SK-N-SH (cell line): ENCODE measurements around the gene ZNF107. TPM values are rescaled to one million over a fixed set of nuclear protein-coding genes. Genes with fewer than 3 reads are reported as not detected.

Experiments used
- CTCF ChIA-PET: fragments of 300-600, 350-600 bp; formaldehyde crosslinking; extraction: SDS; loops from one replicate; lab custom pipeline; 2021; lab: Yijun Ruan, JAX
- POLR2A ChIA-PET: fragments of 350-600 bp; sonication (Branson Sonifier 250); formaldehyde crosslinking; extraction: SDS; loops from one replicate; lab custom pipeline; 2020; ENCODE audit warnings: antibody characterized with exemption, inconsistent platforms; lab: Yijun Ruan, JAX
- DNase-seq: peaks from one replicate; pipeline ENCODE4 v3.0.0; 2012
- H2AFZ ChIP-seq: fragments of 200-600 bp; sonication (generic); 2 replicates; pipeline ENCODE4 v1.8.1; 2016; ENCODE audit warnings: antibody characterized with exemption, mild to moderate bottlenecking, low read depth
- H3F3A ChIP-seq: fragments of 200-600 bp; sonication (generic); replicated peaks from 2 replicates; pipeline ENCODE3; 2016; ENCODE audit warnings: antibody characterized with exemption, mild to moderate bottlenecking; ENCODE audit not compliant: insufficient read depth
- H3K27ac ChIP-seq, 2 experiments: fragments of 200-500 bp in 1 of 2; fragments of 200-600 bp in 1 of 2; sonication (Bioruptor generic) in 1 of 2; sonication (generic), shearing (Covaris generic) in 1 of 2; 2 replicates each; pipeline versions ENCODE4 v1.5.1 to v1.6.1; 2014 to 2016; ENCODE audit warnings: low read depth in 2 of 2, inconsistent platforms in 1 of 2, low read length in 1 of 2, mild to moderate bottlenecking in 1 of 2, mixed read lengths in 1 of 2
- H3K27me3 ChIP-seq: fragments of 200-600 bp; sonication (generic), shearing (Covaris generic); 2 replicates; pipeline ENCODE4 v1.6.1; 2016; ENCODE audit warnings: mixed run types; ENCODE audit not compliant: insufficient read depth
- H3K36me3 ChIP-seq, 2 experiments: fragments of 200-500 bp in 1 of 2; fragments of 200-600 bp in 1 of 2; sonication (Bioruptor generic) in 1 of 2; sonication (generic) in 1 of 2; replicated peaks in 1 of 2; 2 replicates each; pipeline versions ENCODE3 to v1.5.1; 2014 to 2016; ENCODE audit warnings: low read length in 1 of 2, mild to moderate bottlenecking in 1 of 2; ENCODE audit not compliant: insufficient read depth in 2 of 2, control insufficient read depth in 1 of 2
- H3K4me1 ChIP-seq, 2 experiments: fragments of 200-500 bp in 1 of 2; fragments of 200-600 bp in 1 of 2; sonication (Bioruptor generic) in 1 of 2; sonication (generic), shearing (Covaris generic) in 1 of 2; 2 replicates each; pipeline versions ENCODE4 v1.5.1 to v1.6.1; 2014 to 2016; ENCODE audit warnings: low read depth in 1 of 2, low read length in 1 of 2, mixed run types in 1 of 2; ENCODE audit not compliant: insufficient read depth in 2 of 2, control insufficient read depth in 1 of 2
- H3K4me2 ChIP-seq: fragments of 200-600 bp; sonication (generic), shearing (Covaris generic); 2 replicates; pipeline ENCODE4 v1.6.1; 2017; ENCODE audit warnings: mixed run types
- H3K4me3 ChIP-seq, 2 experiments: fragments of 200-500 bp in 1 of 2; fragments of 200-600 bp in 1 of 2; sonication (Bioruptor generic) in 1 of 2; sonication (generic), shearing (Covaris generic) in 1 of 2; 2 replicates each; pipeline versions ENCODE4 v1.5.1 to v1.8.1; 2014 to 2016; ENCODE audit warnings: low read depth in 2 of 2, inconsistent platforms in 1 of 2, low read length in 1 of 2, mild to moderate bottlenecking in 1 of 2, mixed read lengths in 1 of 2, moderate library complexity in 1 of 2
- H3K79me2 ChIP-seq: fragments of 200-600 bp; sonication (generic); 2 replicates; pipeline ENCODE4 v1.8.1; 2017; ENCODE audit warnings: mild to moderate bottlenecking; ENCODE audit not compliant: insufficient read depth
- H3K9ac ChIP-seq: fragments of 200-600 bp; sonication (generic); 2 replicates; pipeline ENCODE4 v1.6.1; 2017; ENCODE audit warnings: mixed run types
- H3K9me2 ChIP-seq: fragments of 200-600 bp; sonication (generic); 2 replicates; pipeline ENCODE4 v1.6.1; 2017; ENCODE audit warnings: mixed run types
- H3K9me3 ChIP-seq: fragments of 200-600 bp; sonication (generic); 2 replicates; pipeline ENCODE4 v1.6.1; 2017; ENCODE audit warnings: mixed run types, mild to moderate bottlenecking, moderate library complexity
- H4K20me1 ChIP-seq: fragments of 200-600 bp; sonication (generic); 2 replicates; pipeline ENCODE4 v1.6.1; 2017; ENCODE audit warnings: mild to moderate bottlenecking, mixed run types; ENCODE audit not compliant: insufficient read depth
- ELF1 ChIP-seq: IDR thresholded peaks from 2 replicates; pipeline ENCODE4 v1.4.0; 2012
- EZH2phosphoT487 ChIP-seq: fragments of 200-600 bp; sonication (generic); IDR thresholded peaks from 2 replicates; pipeline ENCODE4 v1.6.1; 2017; ENCODE audit warnings: low read depth, mixed run types, mild to moderate bottlenecking, antibody characterized with exemption, moderate library complexity, borderline replicate concordance
- FOXJ3 ChIP-seq: sonication (generic); formaldehyde crosslinking; IDR thresholded peaks from 2 replicates; pipeline ENCODE4 v1.5.1; 2020; ENCODE audit warnings: mild to moderate bottlenecking, missing genetic modification reagents
- GATA2 ChIP-seq: sonication (generic); formaldehyde crosslinking; IDR thresholded peaks from 2 replicates; pipeline ENCODE4 v1.5.0; 2020; ENCODE audit warnings: mild to moderate bottlenecking, missing genetic modification reagents
- MEF2A ChIP-seq: IDR thresholded peaks from 2 replicates; pipeline ENCODE4 v1.4.0; 2012; ENCODE audit warnings: low read depth, borderline replicate concordance
- NFIC ChIP-seq: IDR thresholded peaks from 2 replicates; pipeline ENCODE4 v1.4.0; 2012; ENCODE audit warnings: borderline replicate concordance
- POLR2AphosphoS5 ChIP-seq: IDR thresholded peaks from 2 replicates; pipeline ENCODE4 v1.6.1; 2012; ENCODE audit warnings: low read depth, low read length
- SIN3A ChIP-seq: IDR thresholded peaks from 2 replicates; pipeline ENCODE4 v1.6.1; 2012; ENCODE audit warnings: low read depth, mild to moderate bottlenecking, low read length, moderate library complexity, borderline replicate concordance
- TAF1 ChIP-seq: IDR thresholded peaks from 2 replicates; pipeline ENCODE4 v1.6.1; 2012; ENCODE audit warnings: low read depth, mild to moderate bottlenecking, low read length, moderate library complexity, borderline replicate concordance
- ZBTB33 ChIP-seq: IDR thresholded peaks from 2 replicates; pipeline ENCODE4 v1.4.0; 2012; ENCODE audit warnings: low read depth, borderline replicate concordance
- polyA plus RNA-seq, 3 experiments: library from polyadenylated mRNA; depleted of rRNA; stranded (reverse); fragments of >200 nt; gene quantifications; 2 replicates each; pipeline ENCODE4 v1.2.3, GENCODE V29; 2012
- TF ChIP-seq, protein P1 (sequence below): IDR thresholded peaks from 2 replicates; pipeline ENCODE4 v1.6.1; 2012; ENCODE audit warnings: mild to moderate bottlenecking, low read depth, low read length, moderate library complexity
- TF ChIP-seq, protein P2 (sequence below): fragments of 150-350 bp; IDR thresholded peaks from 2 replicates; pipeline ENCODE4 v1.6.1; 2017; ENCODE audit warnings: antibody characterized with exemption, low read length, low read depth, borderline replicate concordance

Gene ZNF107
- polyA plus RNA-seq, 1 of the 3 experiments (the other 2 are of a cell fraction): 2.0 TPM

GRCh38 chr7:64628192-64628591, 37.7 kb upstream of the ZNF107 start:
- TF ChIP-seq ELF1 (no peak), GATA2 (CRISPR knock-in tag) (no peak), POLR2AphosphoS5 (no peak), SIN3A (no peak), EZH2phosphoT487 (no peak), MEF2A (no peak), NFIC (no peak), FOXJ3 (no peak), ZBTB33 (no peak), TAF1 (no peak)
- TF ChIP-seq, protein P1, sequence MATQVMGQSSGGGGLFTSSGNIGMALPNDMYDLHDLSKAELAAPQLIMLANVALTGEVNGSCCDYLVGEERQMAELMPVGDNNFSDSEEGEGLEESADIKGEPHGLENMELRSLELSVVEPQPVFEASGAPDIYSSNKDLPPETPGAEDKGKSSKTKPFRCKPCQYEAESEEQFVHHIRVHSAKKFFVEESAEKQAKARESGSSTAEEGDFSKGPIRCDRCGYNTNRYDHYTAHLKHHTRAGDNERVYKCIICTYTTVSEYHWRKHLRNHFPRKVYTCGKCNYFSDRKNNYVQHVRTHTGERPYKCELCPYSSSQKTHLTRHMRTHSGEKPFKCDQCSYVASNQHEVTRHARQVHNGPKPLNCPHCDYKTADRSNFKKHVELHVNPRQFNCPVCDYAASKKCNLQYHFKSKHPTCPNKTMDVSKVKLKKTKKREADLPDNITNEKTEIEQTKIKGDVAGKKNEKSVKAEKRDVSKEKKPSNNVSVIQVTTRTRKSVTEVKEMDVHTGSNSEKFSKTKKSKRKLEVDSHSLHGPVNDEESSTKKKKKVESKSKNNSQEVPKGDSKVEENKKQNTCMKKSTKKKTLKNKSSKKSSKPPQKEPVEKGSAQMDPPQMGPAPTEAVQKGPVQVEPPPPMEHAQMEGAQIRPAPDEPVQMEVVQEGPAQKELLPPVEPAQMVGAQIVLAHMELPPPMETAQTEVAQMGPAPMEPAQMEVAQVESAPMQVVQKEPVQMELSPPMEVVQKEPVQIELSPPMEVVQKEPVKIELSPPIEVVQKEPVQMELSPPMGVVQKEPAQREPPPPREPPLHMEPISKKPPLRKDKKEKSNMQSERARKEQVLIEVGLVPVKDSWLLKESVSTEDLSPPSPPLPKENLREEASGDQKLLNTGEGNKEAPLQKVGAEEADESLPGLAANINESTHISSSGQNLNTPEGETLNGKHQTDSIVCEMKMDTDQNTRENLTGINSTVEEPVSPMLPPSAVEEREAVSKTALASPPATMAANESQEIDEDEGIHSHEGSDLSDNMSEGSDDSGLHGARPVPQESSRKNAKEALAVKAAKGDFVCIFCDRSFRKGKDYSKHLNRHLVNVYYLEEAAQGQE: no peak
- TF ChIP-seq, protein P2, sequence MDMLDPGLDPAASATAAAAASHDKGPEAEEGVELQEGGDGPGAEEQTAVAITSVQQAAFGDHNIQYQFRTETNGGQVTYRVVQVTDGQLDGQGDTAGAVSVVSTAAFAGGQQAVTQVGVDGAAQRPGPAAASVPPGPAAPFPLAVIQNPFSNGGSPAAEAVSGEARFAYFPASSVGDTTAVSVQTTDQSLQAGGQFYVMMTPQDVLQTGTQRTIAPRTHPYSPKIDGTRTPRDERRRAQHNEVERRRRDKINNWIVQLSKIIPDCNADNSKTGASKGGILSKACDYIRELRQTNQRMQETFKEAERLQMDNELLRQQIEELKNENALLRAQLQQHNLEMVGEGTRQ: no peak
- Histone ChIP-seq H2AFZ (no peak overlapping the region), H3K27me3 (no peaks in the 10 kb centered on the region), H3K9me2 (no peaks in the 10 kb centered on the region), H3K36me3 (no peaks in the 10 kb centered on the region), H3F3A (no peaks in the 10 kb centered on the region), H3K9me3 (no peaks in the 10 kb centered on the region), H3K4me2 (no peak overlapping the region), H3K4me1 (no peaks in the 10 kb centered on the region), H3K4me3 (no peak overlapping the region), H3K9ac (no peak overlapping the region), H3K27ac (no peak overlapping the region), H3K79me2 (no peaks in the 10 kb centered on the region), H4K20me1 (no peaks in the 10 kb centered on the region)
- DNase-seq: no peak
- ChIA-PET POLR2A (no interaction called here), CTCF (interaction anchor here (4.8 to 5.5 kb wide), 2 partner anchors 8 to 446 kb away, joined by 43 to 46 read pairs; no protein-coding TSS in a partner anchor)
